ENCODE measurements around the gene ARHGAP26.

ARHGAP26 gene

GRCh38 chr5:142878111-142878510 is 107.9 kb downstream of the ARHGAP26 start:
- no peak for DNase-seq (ENCODE audit: low read depth)

GRCh38 chr5:142878638-142879037 is 108.5 kb downstream of the ARHGAP26 start:
- no peak for DNase-seq (ENCODE audit: low read depth)

GRCh38 chr5:142881076-142881783 is 111.1 kb downstream of the ARHGAP26 start:
- DNase-seq (ENCODE audit: low read depth), result no peak

GRCh38 chr5:142881784-142882126 is 111.6 kb downstream of the ARHGAP26 start:
- DNase-seq (ENCODE audit: low read depth), result no peak

GRCh38 chr5:142883025-142883424 is 112.8 kb downstream of the ARHGAP26 start:
- no peak for DNase-seq (ENCODE audit: low read depth)

DNA sequence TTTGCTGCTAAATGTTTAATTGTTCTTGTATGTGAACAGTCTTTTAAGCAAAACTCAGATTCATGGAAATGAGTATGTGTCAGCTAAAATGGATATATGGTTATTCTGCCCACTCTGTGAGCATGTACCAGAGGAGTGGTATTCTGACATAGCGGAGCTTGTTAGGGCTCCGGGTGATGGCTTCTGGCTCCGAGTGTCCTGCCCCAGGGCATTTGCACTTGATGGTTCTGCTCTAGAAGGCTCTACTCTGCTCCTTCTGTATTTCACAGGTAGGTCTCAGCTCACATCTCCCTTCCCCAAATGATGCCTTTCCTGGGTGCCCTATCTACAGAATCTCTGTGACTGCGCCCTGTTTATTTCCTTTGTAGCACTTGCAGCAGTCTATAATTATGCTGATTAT is 113.3 kb downstream of the ARHGAP26 start:
- DNase-seq (ENCODE audit: low read depth), result no peak

DNA sequence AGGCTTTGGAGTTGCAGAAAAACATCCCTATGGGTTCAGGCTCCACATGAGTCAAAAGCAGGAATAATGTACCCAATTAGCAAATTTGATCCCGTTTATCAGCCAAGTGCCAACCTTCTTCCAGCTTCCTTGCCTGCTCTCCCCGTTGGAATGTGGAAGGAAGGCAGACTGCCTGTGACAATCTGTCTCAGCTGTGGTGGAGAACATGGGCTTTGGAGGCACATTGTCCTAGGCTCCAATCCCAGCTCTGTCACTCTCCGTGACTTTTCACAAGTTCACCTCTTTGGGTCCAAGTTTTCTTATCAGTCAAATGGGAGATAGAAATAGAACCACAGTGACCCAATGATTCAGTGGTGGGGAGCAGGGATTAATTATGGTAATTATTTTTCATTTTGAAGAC is 113.9 kb downstream of the ARHGAP26 start:
- no peak for DNase-seq (ENCODE audit: low read depth)

GRCh38 chr5:142886211-142886610 is 116.0 kb downstream of the ARHGAP26 start:
- DNase-seq (ENCODE audit: low read depth), result no peak

DNA sequence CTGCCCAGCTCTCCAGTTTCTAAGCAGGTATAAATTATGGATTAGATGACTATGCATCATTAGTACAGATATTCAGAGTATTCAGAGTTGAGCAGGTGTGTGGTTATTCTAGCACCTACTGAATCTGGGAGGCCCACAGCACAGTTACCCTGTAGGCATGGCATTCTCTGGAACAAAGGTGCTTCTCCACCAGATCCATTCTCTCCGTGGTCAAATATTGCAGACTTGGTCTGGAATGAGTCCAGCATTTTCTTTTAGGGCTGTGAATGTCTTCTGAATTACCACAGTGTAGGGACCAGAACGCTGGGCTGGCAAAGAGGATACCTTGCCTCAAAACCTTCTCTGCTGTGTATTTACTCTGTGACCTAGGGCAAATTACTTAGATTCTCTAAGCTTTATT is 116.8 kb downstream of the ARHGAP26 start:
- DNase-seq (ENCODE audit: low read depth), result no peak

DNA sequence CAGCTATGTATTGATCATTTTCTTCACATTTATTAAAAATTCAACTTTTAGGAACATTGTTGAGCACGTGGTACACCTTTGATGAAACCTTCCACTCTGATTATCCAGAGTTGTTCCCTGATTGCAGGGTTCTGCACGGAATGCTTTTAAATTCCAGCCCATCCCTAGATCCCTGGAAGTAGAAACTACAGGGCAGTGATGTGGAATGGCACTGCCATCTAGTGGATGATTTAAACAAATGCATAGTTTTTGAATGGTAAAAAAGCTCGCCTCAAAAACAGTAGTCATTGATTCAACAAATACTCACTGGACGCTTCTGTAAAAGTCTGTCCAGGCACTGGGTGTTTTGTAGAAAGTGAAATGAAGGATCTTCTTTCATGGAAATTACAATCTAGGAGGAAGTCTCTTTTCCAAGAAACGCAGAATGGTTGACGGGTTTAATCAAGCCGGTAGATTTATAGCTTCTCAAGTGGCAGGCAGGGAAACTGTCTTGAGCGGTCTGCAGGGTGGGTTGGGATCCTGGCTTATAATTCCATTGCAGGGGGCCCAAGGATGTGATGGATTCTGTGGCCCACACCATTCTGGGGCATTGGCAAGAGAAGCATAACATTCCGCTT is 118.4 kb downstream of the ARHGAP26 start:
- DNase-seq (ENCODE audit: low read depth), result no peak

DNA sequence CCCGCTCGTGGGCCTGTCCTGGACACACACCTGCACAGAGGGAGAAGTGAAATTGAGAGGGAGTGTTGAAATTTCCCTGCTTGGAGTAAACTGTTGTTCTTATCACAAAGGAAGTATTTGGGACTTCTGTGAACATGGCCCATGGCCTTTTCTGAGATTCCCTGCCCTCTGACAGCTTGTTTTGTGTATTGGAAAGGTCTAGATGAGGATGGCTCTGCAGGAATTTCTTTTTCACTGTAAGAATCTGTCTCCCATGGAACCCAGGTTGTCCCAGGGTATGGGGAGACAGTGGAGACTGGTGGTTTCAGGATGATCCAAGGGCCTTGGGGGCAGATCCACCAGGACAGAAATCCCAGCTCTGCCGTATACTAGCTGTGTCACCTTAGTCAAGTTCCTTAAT is 121.8 kb downstream of the ARHGAP26 start:
- DNase-seq (ENCODE audit: low read depth), result no peak

DNA sequence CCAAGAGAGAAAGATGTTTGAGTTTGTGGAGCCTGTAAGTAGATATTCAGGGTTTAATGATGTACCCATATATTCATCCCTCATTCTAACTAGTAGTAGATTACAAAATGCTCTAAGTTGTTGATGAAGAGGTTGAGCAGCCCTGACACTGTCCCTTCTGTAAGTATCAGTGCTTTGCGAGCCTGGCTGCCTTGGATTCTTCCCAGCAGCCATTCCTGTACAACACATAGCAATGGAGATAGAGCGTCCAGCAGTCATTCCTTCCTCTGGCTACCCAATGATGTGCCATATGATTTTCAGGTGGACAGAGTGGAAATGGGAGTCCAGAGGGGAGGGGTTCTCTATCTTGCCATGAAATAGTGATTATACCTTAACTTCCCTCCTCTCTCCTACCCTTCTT is 124.1 kb downstream of the ARHGAP26 start:
- no peak for DNase-seq (ENCODE audit: low read depth)

DNA sequence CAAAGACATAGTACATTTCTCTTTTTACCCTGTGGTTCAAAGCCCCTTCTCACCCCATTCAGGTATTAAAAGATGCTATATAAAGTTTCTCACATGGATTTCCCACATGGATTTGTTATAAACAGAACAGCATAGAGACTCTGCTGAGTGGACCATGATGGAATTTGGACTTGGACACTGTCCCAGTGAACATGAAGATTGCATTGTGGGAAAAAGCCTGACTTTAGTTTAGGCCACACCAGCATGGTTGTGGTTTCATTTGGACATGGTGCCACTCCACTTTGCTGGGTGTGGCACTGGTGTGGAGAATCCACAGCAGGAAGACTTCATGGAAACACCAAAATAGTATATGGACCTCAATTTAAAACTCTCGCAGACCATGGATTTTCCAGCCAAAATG is 124.6 kb downstream of the ARHGAP26 start:
- DNase-seq (ENCODE audit: low read depth), result no peak

GRCh38 chr5:142896325-142897007 is 126.3 kb downstream of the ARHGAP26 start:
- DNase-seq (ENCODE audit: low read depth), result no peak

- no peak for DNase-seq (ENCODE audit: low read depth)
These were observed 127.2 kb downstream of the ARHGAP26 start for GRCh38 chr5:142897328-142897727.

DNA sequence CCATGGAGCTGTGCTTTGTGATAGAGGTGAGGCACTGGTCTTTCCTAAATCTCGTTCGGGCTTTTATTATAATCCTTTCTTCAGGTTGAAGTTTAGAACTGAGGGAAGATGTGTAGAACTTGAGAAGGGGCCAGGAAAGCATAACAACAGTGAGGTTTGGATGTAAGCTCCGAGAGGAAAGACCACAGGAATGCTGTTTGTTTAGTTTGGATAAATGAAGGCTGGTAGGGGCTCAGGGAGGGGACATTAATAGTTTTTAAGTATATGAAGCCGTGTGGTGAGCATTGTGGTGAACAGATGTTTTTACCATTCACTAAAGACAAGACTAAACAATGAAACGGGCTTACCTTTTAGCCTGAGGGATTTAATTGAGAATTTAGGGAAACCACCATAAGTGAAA is 130.8 kb downstream of the ARHGAP26 start:
- no peak for DNase-seq (ENCODE audit: low read depth)

DNA sequence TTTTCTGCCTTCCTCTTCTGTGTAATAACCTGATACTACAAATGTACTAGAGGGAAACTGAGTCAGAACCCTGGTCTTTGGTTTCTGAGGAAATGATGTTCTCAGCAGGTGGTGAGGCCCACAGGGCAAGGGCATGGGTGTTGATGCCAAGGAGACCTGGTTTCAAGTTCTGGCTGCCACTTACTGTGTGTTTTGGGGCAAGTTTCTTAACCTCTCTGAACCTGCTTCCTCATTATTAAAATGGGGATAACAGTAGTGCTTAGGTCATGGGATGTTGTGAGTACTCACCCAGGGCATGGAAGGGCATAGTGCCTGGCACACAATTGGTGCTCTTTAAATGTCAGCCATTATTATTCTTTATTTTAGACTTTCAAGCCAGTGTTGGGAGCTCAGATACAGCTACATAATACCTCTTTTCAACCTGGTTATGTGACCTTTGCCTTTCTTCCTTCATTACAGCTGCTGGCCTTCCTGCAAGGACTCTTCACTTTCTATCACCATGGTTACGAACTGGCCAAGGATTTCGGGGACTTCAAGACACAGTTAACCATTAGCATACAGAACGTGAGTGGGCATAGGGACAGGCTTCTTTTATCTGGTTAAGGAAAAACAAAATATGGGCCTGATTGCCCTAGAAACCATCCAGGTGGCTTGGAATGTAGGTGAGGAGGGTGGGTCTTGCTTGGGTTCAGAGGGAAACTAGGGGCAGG is 131.5 kb downstream of the ARHGAP26 start:
- DNase-seq (ENCODE audit: low read depth), result no peak

DNA sequence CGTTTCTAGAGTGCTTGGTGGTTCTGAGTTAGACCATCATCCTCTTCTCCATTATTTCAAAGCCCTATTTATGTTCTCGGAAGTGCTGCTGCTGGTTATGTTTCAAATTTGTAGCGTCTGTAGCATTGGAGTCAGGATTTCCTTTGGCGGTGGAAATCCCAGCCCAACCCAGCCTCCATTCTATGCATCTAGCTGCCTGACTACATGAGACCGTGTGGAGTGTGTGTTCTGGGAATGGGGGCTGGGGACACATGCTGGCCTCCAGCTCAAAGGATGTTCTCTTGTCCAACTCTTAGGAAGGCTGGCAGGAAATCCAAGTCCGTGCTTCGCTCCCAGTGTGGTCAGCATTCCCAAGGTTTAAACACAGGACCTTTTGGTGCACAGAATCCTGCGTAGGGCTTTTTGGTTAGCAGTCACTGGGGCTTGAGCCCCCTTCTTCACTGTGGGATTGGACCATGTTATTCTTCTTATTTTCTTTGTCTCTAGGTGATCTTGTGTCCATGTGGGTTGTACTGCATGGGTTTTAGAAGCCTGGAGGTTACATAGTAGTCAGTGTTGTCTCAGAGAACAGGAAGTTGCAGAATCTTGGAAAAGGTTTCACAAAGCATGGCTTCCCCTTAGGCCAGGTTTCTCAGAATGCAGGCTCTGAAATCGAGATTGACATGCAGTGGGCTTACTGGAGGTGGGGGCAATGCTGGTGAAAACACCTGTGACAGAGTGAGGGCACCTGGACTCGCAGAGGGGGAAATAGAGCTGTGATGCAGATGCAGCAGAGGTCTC is 132.2 kb downstream of the ARHGAP26 start:
- DNase-seq (ENCODE audit: low read depth), result no peak

DNA sequence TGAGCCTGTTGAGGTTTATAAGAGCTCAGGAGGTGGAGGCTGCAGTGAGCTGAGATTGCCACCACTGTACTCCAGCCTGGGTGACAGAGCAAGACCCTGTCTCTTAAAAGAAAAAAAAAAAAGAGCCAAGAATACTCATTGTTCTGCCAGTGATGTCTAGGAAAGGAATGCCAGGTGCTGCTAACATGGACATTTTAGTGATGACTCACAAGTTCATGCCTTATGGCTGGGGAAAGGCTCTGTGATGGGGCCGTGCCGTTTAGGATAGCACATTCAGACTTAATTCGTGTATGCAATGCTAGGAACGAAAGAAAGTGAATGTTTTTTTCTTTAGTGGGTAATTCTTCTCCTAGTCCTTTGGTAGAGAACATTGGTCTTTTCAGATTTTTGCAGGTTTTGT is 134.2 kb downstream of the ARHGAP26 start:
- no peak for DNase-seq (ENCODE audit: low read depth)

DNA sequence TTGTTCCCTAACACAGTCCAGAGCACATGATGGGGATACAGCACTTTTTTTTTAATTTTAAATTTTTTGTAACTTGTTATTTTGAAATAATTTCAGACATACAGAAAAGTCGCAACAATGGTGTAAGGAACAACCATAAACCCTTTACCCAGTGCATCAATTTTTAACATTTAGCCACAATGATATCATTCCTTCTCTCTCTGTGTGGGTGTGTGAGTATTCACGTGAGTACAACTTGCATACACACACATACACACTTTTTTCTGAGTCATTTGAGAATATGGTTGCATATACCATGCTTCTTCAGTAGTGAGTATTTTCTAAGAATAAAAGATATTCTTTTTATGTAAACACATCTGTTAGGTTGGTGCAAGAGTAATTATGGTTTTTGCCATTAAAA is 135.2 kb downstream of the ARHGAP26 start:
- DNase-seq (ENCODE audit: low read depth), result no peak

- DNase-seq (ENCODE audit: low read depth), result no peak
These were observed 136.9 kb downstream of the ARHGAP26 start for GRCh38 chr5:142906863-142907671.
